ENCODE data around the gene TASL. TPM values are rescaled to one million over a fixed set of nuclear protein-coding genes. Genes with fewer than 3 reads are reported as not detected.
A peak's percentile ranks its signal among the peaks of the same experiment; 100 is the strongest.

The TASL gene
- total RNA-seq, 1 experiment from 2014 or later, result not detected

- ChIA-PET CTCF (no interaction called here), POLR2A (ENCODE audit: unreplicated experiment) (no interaction called here)
- Histone ChIP-seq H3K9me3 (ENCODE audit: insufficient read depth, low read depth) (no peaks in the 10 kb centered on the region), H3K27ac (no peak overlapping the region), H3K9me2 (ENCODE audit: insufficient read depth) (no peaks in the 10 kb centered on the region), H3K4me1 (replicated peaks; ENCODE audit: insufficient read depth) (no peaks in the 10 kb centered on the region), H3K79me2 (ENCODE audit: low read depth) (no peaks in the 10 kb centered on the region), H3K27me3 (ENCODE audit: insufficient read depth, low read depth) (no peaks in the 10 kb centered on the region), H4K20me1 (ENCODE audit: insufficient read depth) (no peaks in the 10 kb centered on the region), H3F3A (ENCODE audit: insufficient read depth, low read depth) (no peaks in the 10 kb centered on the region), H3K4me3 (no peak overlapping the region), H3K4me2 (no peak overlapping the region), H2AFZ (no peak overlapping the region), H3K36me3 (ENCODE audit: low read depth) (no peaks in the 10 kb centered on the region)
- intact Hi-C loops (cut with micrococcal nuclease; ENCODE audit: unreplicated experiment), result no loop called here
- no TSS peak for BruUV-seq (replicated peaks)
- no peak for DNase-seq
- TF ChIP-seq EZH2 (IDR thresholded peaks at IDR 0.05; ENCODE audit: low read depth), result no peak
- TF ChIP-seq, protein P1, sequence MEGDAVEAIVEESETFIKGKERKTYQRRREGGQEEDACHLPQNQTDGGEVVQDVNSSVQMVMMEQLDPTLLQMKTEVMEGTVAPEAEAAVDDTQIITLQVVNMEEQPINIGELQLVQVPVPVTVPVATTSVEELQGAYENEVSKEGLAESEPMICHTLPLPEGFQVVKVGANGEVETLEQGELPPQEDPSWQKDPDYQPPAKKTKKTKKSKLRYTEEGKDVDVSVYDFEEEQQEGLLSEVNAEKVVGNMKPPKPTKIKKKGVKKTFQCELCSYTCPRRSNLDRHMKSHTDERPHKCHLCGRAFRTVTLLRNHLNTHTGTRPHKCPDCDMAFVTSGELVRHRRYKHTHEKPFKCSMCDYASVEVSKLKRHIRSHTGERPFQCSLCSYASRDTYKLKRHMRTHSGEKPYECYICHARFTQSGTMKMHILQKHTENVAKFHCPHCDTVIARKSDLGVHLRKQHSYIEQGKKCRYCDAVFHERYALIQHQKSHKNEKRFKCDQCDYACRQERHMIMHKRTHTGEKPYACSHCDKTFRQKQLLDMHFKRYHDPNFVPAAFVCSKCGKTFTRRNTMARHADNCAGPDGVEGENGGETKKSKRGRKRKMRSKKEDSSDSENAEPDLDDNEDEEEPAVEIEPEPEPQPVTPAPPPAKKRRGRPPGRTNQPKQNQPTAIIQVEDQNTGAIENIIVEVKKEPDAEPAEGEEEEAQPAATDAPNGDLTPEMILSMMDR (conservative IDR thresholded peaks at IDR 0.05), result no peak
Observed at GRCh38 chrX:30538271-30538670, 39.3 kb downstream of the TASL start.

DNA sequence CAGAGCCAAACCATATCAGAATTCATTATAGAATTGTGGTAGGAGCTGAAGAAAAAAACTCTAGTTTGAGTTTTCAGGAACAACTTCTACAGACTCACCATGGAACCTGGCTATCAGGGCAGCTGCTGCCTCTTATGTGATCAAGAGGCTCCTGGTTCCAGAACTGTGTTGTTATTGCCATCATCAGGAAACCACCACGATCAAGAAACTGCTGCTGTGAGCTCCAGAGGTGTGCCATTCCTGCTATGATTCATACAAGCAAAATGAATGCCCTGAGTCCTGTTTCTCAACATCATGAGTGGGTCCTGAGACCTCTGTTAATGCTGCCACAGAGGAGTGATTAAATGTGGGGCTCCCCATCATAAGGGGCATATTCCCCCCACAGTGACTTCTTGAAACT, 43.7 kb downstream of the TASL start:
- no peak overlapping the region for H3K27ac ChIP-seq
- ChIA-PET CTCF (no interaction called here), POLR2A (ENCODE audit: unreplicated experiment) (no interaction called here)
- no peak overlapping the region for H3K4me2 ChIP-seq
- BruUV-seq (replicated peaks), result no TSS peak
- intact Hi-C loops (cut with micrococcal nuclease; ENCODE audit: unreplicated experiment), result no loop called here
- no peak overlapping the region for H3K4me3 ChIP-seq
- H3K27me3 ChIP-seq (ENCODE audit: insufficient read depth, low read depth), result no peaks in the 10 kb centered on the region
- H3K9me3 ChIP-seq (ENCODE audit: insufficient read depth, low read depth), result no peaks in the 10 kb centered on the region
- H2AFZ ChIP-seq, result no peak overlapping the region
- H3K9me2 ChIP-seq (ENCODE audit: insufficient read depth), result no peaks in the 10 kb centered on the region
- no peak for TF ChIP-seq EZH2 (IDR thresholded peaks at IDR 0.05; ENCODE audit: low read depth)
- TF ChIP-seq, protein P1 (conservative IDR thresholded peaks at IDR 0.05), result no peak
- no peaks in the 10 kb centered on the region for H3K79me2 ChIP-seq (ENCODE audit: low read depth)
- no peaks in the 10 kb centered on the region for H3K36me3 ChIP-seq (ENCODE audit: low read depth)
- no peak for DNase-seq
- no peaks in the 10 kb centered on the region for H3F3A ChIP-seq (ENCODE audit: insufficient read depth, low read depth)
- H4K20me1 ChIP-seq (ENCODE audit: insufficient read depth), result no peaks in the 10 kb centered on the region
- no peaks in the 10 kb centered on the region for H3K4me1 ChIP-seq (replicated peaks; ENCODE audit: insufficient read depth)

- CTCF ChIA-PET, result no interaction called here
Observed at GRCh38 chrX:30533266-30533665, 44.3 kb downstream of the TASL start.

More at GRCh38 chrX:30533266-30533665, 44.3 kb downstream of the TASL start:
- no peaks in the 10 kb centered on the region for H4K20me1 ChIP-seq (ENCODE audit: insufficient read depth)
- peak in 1 of 2 experiments; percentile 39 for DNase-seq
- no peak overlapping the region for H3K27ac ChIP-seq
- no peaks in the 10 kb centered on the region for H3K27me3 ChIP-seq (ENCODE audit: insufficient read depth, low read depth)
- intact Hi-C loops (cut with micrococcal nuclease; ENCODE audit: unreplicated experiment), result no loop called here
- H3K9me3 ChIP-seq (ENCODE audit: insufficient read depth, low read depth), result no peaks in the 10 kb centered on the region
- TF ChIP-seq EZH2 (IDR thresholded peaks at IDR 0.05; ENCODE audit: low read depth), result no peak
- TF ChIP-seq, protein P1 (conservative IDR thresholded peaks at IDR 0.05), result no peak
- H3K36me3 ChIP-seq (ENCODE audit: low read depth), result no peaks in the 10 kb centered on the region
- H3K79me2 ChIP-seq (ENCODE audit: low read depth), result no peaks in the 10 kb centered on the region
- H2AFZ ChIP-seq, result no peak overlapping the region
- no peaks in the 10 kb centered on the region for H3K4me1 ChIP-seq (replicated peaks; ENCODE audit: insufficient read depth)
- no peak overlapping the region for H3K4me3 ChIP-seq
- no peaks in the 10 kb centered on the region for H3K9me2 ChIP-seq (ENCODE audit: insufficient read depth)
- no TSS peak for BruUV-seq (replicated peaks)
- H3K4me2 ChIP-seq, result no peak overlapping the region
- POLR2A ChIA-PET (ENCODE audit: unreplicated experiment), result no interaction called here
- H3F3A ChIP-seq (ENCODE audit: insufficient read depth, low read depth), result no peaks in the 10 kb centered on the region
